ENCODE measurements around the gene PROCA1. TPM values are rescaled to one million over a fixed set of nuclear protein-coding genes. Genes with fewer than 3 reads are reported as not detected.

Gene PROCA1
- total and polyA plus RNA-seq, 2 donors from 2014 or later: 3.4 to 3.5 TPM

DNA sequence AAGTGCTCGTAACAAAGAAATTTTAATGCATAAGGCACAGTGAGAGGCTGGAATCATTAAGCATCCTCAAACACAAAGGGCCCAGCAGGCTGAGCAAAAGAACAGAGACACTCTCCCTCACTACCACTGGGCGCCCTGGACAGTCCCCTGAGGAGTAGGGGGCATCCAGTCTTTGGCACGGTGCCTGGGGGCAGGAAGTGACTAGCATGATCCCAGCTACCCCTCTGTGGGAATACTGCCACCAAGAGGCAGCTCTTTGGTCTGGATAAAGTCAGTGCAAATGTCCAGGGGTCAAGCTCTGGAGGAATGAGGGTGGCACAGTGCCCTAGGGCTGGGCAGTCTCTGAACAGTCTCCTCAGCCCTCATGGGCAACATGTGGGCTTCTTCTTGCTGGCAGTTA, 2.6 kb upstream of the PROCA1 start:
- H3K9ac ChIP-seq (ENCODE audit: low read length in 3 of 3): no peak overlapping the region
- peaks cover 6 to 28% (median 11%) of the 10 kb centered on the region in 3 donors for H3K4me1 ChIP-seq (ENCODE audit: control insufficient read depth in 2 of 3, insufficient read depth in 2 of 3, low read depth in 1 of 3, low read length in 3 of 3)
- TF ChIP-seq, protein P1, sequence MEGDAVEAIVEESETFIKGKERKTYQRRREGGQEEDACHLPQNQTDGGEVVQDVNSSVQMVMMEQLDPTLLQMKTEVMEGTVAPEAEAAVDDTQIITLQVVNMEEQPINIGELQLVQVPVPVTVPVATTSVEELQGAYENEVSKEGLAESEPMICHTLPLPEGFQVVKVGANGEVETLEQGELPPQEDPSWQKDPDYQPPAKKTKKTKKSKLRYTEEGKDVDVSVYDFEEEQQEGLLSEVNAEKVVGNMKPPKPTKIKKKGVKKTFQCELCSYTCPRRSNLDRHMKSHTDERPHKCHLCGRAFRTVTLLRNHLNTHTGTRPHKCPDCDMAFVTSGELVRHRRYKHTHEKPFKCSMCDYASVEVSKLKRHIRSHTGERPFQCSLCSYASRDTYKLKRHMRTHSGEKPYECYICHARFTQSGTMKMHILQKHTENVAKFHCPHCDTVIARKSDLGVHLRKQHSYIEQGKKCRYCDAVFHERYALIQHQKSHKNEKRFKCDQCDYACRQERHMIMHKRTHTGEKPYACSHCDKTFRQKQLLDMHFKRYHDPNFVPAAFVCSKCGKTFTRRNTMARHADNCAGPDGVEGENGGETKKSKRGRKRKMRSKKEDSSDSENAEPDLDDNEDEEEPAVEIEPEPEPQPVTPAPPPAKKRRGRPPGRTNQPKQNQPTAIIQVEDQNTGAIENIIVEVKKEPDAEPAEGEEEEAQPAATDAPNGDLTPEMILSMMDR (IDR thresholded peaks at IDR 0.05; ENCODE audit: borderline replicate concordance, extremely low read depth, insufficient read depth): no peak
- FAIRE-seq (no peak), DNase-seq (no peak)
- H3K27ac ChIP-seq (ENCODE audit: low read depth in 2 of 2, low read length in 2 of 2): no peak overlapping the region
- intact Hi-C loops (cut with DNase I): no loop called here
- no peak overlapping the region for H3K4me3 ChIP-seq (ENCODE audit: low read length in 3 of 3)
- no peaks in the 10 kb centered on the region for H3K27me3 ChIP-seq (ENCODE audit: control insufficient read depth, insufficient read depth, low read length)
- H3K36me3 ChIP-seq (ENCODE audit: control insufficient read depth in 2 of 3, insufficient read depth in 3 of 3, low read length in 3 of 3): peaks cover 0 to 15% (median 5%) of the 10 kb centered on the region in 3 donors
- H3K9me3 ChIP-seq (ENCODE audit: control insufficient read depth in 2 of 3, insufficient read depth in 1 of 3, low read length in 3 of 3): no peaks in the 10 kb centered on the region

DNA sequence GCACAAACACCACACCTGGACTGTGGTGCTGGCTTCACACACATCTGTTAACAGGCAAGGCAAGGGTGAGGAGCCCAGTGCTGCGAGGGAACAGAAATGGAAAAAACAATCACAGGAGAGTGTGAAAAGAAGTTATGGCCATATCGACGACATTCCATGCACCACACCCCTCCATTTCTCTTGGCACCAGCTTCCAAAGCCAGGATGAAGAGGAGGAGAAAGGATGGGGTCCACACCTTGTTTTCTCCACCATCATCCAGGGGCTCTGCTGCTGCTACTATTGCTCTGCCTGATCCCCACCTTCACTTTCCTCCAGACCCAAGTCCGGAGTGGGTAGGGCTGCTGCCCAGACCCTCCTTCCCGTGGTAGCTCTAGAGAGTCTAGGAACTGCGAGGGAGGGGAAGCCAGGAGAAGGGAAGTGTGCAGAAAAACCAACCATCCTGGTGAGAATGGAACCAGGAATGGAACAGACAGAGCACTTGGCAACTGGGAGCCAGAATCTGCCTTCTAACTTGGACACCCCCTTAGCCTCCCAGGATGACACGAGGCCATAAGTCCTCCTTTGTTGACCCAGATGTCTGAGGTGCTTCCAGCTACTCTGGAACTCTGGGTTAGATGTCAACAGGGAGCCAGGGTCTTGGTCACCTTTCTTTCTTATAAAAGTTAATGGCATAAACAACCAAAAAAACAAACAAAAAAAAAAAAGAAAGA, 1.2 kb upstream of the PROCA1 start:
- Histone ChIP-seq H3K27ac (ENCODE audit: low read depth in 2 of 2, low read length in 2 of 2) (no peak overlapping the region), H3K4me3 (ENCODE audit: low read length in 3 of 3) (no peak overlapping the region), H3K9me3 (ENCODE audit: control insufficient read depth in 2 of 3, insufficient read depth in 1 of 3, low read length in 3 of 3) (no peaks in the 10 kb centered on the region), H3K9ac (ENCODE audit: low read length in 3 of 3) (no peak overlapping the region), H3K36me3 (ENCODE audit: control insufficient read depth in 2 of 3, insufficient read depth in 3 of 3, low read length in 3 of 3) (peaks cover 0 to 15% (median 5%) of the 10 kb centered on the region in 3 donors), H3K27me3 (ENCODE audit: control insufficient read depth, insufficient read depth, low read length) (no peaks in the 10 kb centered on the region), H3K4me1 (ENCODE audit: control insufficient read depth in 2 of 3, insufficient read depth in 2 of 3, low read depth in 1 of 3, low read length in 3 of 3) (peaks cover 4 to 17% (median 8%) of the 10 kb centered on the region in 3 donors)
- DNase-seq (peak in 1 of 5 donors; percentile 27), FAIRE-seq (no peak)
- TF ChIP-seq, protein P1 (IDR thresholded peaks at IDR 0.05; ENCODE audit: borderline replicate concordance, extremely low read depth, insufficient read depth): no peak
- intact Hi-C loops (cut with DNase I): no loop called here

DNA sequence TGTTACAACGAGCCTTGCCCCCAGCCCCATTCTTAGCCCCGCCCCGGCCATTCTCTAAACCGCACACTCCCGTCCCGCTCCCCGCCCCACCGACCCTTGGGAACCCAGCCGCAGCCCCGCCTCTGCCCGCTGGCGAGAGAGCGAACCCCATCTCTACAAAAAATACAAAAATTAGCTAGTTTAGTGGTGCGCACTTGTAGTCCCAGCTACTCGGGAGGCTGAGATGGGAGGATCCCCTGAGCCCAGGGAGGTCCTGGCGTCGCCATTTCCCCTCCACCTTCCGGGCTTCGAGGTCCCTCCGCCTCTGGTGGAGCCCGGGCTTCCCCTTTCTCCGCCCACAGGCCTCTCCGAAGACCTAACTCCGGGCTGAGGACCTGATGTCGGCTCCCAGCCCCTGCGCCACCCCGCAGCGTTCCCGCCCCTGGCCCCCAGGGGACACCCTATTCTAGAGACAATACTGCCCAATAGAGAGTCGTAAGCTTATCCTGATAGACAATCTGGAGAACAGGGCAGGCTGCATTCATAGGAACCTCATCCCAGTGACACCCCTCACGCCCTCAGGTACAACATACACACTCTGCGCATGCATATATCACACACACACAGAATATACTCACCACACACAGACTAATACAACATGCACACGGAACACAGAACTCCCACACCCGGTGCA, 480 bp upstream of the PROCA1 start:
- Histone ChIP-seq H3K4me3 (ENCODE audit: low read length in 3 of 3) (peak overlapping the region in 2 of 3 donors; percentile 47 to 51), H3K9me3 (ENCODE audit: control insufficient read depth in 2 of 3, insufficient read depth in 1 of 3, low read length in 3 of 3) (no peaks in the 10 kb centered on the region), H3K27me3 (ENCODE audit: control insufficient read depth, insufficient read depth, low read length) (no peaks in the 10 kb centered on the region), H3K9ac (ENCODE audit: low read length in 3 of 3) (peak overlapping the region in 1 of 3 donors; percentile 59), H3K36me3 (ENCODE audit: control insufficient read depth in 2 of 3, insufficient read depth in 3 of 3, low read length in 3 of 3) (peaks cover 0 to 15% (median 5%) of the 10 kb centered on the region in 3 donors), H3K27ac (ENCODE audit: low read depth in 2 of 2, low read length in 2 of 2) (peak overlapping the region; percentile 76 to 83), H3K4me1 (ENCODE audit: control insufficient read depth in 2 of 3, insufficient read depth in 2 of 3, low read depth in 1 of 3, low read length in 3 of 3) (peaks cover 4 to 17% (median 8%) of the 10 kb centered on the region in 3 donors)
- FAIRE-seq (no peak), DNase-seq (peak; percentile 21 to 88 (median 51))
- TF ChIP-seq, protein P1 (IDR thresholded peaks at IDR 0.05; ENCODE audit: borderline replicate concordance, extremely low read depth, insufficient read depth): no peak
- intact Hi-C loops (cut with DNase I): no loop called here
